ENCODE measurements around the gene BEGAIN.
"Not testable (repeated sequence)": the region's sequence is repeated elsewhere in the genome, so short reads cannot be mapped to it uniquely, and the experiment has no call there.

The BEGAIN gene

DNA sequence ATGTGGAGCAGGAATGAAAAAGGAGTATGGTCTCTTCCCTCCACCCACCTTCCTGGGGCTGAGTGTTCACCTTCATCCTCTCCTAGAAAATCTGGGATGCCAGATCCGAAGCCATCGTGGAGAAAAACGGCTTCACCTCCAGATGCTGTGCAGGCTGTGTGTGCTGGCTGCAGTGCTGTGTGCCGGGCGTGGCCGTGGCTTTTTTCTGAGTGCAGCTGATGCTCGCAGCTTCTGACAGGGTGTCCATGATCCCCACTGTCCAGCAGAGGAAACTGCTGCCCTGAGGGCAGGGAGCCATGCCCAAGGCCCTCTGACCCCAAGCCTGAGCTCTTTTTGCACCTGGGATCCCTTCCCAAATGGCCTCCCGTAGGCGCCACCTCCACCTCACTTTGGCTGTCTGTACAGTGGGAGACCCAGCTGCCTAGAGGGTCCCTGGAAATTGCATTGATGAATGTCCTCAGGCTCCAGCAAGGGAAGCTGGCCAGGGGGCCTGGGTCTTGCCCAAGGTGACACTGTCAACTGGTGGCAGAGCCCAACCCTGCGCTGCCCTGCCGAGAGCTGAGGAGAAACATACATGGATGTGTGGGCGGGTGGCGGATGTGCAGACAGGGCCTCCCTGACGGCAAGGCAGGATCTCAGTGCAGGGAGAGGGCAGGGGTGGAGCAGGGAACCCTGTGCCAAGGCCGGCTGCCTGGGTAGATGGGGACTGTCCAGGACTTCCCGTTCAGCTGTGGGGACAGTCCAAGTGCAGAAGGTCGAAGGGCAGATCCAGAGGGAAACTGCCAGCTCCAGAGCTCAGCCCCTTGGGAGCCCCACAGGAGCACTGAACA lies 53.3 kb downstream of the BEGAIN start:
- DNase-seq, result no peak

DNA sequence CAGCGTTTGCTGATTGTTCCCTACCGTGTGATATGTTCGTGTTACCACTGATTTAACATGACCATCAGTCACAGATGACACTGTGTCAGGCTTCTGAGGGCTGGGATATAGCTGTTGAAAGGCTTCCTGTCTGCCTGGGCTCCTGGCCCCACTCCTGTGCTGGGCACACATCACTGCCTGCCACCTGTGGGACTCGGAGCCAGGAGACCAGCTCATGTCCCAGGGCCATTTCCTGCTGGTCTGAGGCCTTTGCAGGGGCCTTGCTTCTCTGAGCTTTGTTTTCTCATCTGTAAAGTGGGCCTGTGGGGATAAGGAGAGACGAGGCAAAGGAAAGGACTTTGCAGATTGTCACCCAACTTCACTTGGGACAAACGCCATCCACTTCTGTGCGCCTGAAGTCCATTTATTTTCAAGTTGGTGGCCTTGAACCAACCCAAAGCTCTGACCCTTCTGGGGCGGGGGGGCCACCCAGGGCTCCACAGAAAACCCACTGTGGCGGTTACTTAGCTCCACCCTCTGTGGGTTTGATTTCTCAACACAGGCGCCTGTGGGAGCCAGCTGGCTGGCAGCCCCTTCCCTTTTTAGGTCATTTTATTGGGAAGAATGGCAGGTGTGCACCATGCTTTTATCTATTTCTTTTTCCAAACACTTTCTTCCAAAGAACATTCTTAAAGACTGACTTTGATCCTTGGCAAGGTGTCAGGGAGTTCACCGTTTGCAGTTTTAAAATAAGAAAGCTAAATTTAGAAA lies 54.1 kb downstream of the BEGAIN start:
- DNase-seq, result no peak

DNA sequence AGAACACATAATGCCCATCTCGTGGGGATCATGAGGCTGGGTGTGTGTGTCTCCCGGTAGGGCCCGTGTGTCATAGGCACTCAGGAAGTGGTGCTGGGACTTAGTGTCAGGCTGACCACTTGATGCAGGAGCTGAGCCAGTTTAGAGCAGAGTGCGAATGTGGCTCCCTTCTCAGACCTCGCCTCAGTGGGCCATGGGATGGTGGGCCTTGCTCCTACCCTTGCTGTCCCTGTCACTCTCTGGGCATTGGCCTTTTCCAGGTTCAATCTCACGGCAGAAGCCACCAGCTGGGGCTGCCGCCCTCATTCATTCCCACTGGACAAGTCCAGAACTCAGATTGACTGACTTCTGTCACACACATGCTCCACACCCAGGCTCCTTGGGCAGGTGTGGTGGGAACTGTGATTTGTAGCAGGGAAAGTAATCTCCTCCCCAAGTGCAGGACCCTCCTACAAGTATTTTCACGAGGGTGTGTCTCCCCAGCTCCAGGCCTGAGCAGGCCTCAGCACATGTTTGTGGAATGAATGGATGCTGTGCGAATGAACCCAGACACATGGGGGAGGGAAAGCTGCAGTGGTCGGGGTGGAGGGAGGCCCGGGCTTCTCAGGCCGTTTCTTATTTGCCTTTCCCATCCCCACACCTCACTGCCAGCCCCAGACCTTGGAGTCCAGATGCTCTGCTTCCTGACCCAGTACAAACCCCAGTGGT lies 54.9 kb downstream of the BEGAIN start:
- no peak for DNase-seq

- DNase-seq, result no peak
Observed at GRCh38 chr14:100531152-100532121, 55.8 kb downstream of the BEGAIN start.

DNA sequence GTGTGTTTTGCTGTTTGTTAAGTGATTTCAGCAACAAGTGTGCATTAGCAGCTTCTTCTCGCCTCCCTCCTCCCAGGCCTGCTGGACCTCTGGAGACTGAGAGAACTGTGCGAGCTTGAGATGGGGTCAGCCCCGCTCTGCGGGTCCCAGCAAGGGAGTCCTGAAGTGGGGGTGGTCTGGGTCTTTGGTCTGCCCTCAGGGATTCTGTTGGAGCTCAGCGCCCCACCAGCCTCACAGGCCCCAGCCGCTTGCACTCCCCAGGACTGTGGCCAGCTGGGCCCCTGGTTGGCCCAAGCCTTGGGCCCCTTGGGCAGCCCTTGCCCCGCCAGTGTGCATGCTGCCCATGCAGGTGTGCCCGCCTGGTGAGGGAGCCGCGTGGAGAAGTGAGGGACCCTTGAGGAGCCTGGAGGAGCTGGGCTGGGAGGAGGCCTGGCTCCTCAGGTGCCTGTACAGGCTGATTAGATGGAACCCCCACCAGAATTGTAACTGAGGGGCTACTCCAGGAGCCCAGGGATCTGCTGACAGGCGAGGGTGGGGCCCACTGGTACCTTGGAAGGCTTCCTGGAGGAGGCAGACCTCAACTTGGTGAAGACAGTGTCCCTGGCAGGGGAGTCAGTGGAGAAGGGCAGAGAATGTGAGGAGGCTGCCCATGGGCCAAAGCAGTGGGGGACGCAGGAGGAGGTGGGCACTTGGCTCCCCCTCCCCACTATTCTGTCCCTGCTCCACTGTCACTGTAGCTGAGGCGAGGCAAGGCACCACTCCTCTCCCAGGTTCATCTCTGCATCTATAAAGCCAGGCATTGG lies 56.7 kb downstream of the BEGAIN start:
- no peak for DNase-seq

- DNase-seq, result no peak
Observed at GRCh38 chr14:100529561-100530031, 57.6 kb downstream of the BEGAIN start.

GRCh38 chr14:100528962-100529560 lies 58.2 kb downstream of the BEGAIN start:
- no peak for DNase-seq

GRCh38 chr14:100526632-100527031 lies 60.6 kb downstream of the BEGAIN start:
- no peak for DNase-seq

GRCh38 chr14:100526057-100526456 lies 61.2 kb downstream of the BEGAIN start:
- DNase-seq, result no peak

DNA sequence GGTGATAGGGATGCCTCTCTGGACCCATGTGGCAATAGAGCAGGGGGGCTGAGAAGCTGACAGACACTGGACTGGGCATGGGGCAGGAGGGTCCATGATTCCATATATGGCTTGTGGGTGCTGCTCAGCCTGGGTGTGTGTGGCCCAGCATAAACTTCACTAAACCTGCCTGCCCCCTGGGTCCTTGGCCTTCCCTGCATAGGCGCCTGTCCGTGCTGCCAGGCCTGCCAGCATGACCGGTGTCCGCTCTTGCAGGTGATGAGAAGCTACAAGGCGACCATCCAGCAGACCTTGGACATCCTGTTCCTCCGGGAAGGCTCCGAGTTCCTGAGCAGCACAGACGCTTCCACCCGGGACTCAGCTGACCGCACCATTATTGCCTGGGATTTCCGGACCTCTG lies 61.6 kb downstream of the BEGAIN start:
- no peak for DNase-seq

GRCh38 chr14:100524933-100525243 lies 62.3 kb downstream of the BEGAIN start:
- DNase-seq, result no peak

DNA sequence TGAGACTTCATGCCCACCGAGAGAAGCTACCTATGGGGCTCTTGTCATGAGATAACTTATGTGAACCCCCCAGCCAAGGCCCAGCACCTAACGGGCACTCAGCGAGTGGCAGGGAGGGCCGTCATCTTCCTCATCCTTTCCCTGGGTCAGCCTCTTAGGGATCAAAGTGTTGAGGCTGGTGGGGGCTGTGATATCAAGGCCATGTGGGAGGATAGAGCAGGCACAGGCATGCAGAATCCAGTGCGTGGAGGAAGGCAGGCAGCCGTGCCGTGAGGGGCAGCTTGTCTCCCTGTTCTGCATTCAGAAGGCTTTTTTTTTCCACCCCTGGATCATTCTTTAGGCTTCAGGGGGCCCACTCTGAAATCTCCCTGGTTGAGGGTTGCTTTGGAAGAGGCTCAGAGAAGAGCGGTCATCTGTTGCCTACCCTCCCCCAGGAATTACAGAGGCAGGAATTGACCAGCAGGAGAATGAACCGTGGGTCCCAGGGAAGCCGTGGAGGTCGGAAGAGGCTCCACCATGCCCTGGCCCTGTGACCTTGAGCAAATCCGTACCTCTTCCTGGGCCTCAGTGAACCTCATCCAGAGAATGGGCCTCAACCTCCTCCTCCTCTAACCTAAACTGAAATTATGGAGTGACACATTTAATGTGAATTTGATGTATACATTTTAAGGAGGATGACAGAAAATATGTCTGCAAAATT lies 62.8 kb downstream of the BEGAIN start:
- no peak for DNase-seq

- DNase-seq, result no peak
Observed at GRCh38 chr14:100523843-100524169, 63.4 kb downstream of the BEGAIN start.

- no peak for DNase-seq
Observed at GRCh38 chr14:100523131-100523842, 63.9 kb downstream of the BEGAIN start.

GRCh38 chr14:100522616-100523099 lies 64.6 kb downstream of the BEGAIN start:
- no peak for DNase-seq

DNA sequence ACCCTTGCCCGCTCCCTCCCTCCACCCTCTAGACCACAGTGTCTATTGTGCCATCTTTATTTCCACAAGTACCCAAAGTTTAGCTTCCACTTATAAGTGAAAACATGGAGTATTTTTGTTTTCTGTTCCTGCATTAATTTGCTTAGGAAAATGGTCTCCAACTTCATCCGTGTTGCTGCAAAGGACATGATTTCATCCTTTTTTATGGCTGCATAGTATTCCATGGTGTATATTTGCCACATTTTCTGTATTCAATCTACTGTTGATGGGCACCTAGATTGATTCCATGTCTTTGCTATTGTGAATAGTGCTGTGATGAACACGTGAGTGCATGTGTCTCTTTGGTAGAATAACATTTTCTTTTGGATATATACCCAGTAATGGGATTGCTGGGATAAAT lies 81.2 kb downstream of the BEGAIN start:
- not testable (repeated sequence) for DNase-seq

DNA sequence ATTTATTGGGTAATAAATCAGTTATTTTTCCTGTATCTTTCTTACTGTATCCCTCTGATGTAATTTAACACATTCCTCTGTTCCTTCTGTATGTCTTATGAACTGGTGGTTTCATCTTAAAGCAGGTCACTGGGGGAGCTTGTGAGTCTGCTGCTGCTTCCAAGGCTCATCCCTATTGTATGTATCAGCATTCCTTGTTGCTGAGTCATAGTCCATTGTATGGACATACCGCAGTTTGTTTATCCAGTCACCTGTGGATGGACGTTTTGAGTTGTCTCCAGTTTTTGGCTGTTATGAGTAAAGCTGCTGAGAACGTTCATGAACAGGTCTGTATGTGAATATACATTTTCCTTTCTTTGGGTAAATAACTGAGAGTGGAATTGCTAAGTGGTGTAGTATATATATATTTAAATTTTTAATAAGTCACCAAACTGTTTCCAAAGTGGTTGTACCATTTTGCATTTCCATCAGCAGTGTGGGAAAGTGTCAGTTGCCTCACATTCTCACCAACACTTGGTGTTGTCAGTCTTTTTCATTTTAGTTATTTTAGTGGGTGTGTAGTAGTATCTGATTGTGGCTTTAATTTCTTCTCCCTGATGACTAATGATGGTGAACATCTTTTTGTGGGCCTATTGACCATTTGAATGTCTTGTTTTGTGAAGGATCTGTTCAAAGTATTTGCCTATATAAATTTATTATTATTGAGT lies 82.7 kb downstream of the BEGAIN start:
- no peak for DNase-seq

GRCh38 chr14:100503251-100503650 lies 84.0 kb downstream of the BEGAIN start:
- DNase-seq, result no peak

GRCh38 chr14:100502622-100503220 lies 84.5 kb downstream of the BEGAIN start:
- no peak for DNase-seq
